Middle frontal gyrus (tissue), 1 donor: ENCODE data around the gene PDE6C.

Source experiments
- DNase-seq: peaks from one replicate; pipeline ENCODE4 v3.0.0-alpha.2; 2015; ENCODE audit warnings: low spot score; ENCODE audit errors: extremely low spot score

The PDE6C gene

GRCh38 chr10:93612311-93612710 lies at the start of gene PDE6C:
Gene PDE6C (plus strand): TSS chr10:93612537. CDS start chr10:93612726, 189 bp downstream.
- DNase-seq = no peak

GRCh38 chr10:93565446-93565845 lies 46.9 kb upstream of the PDE6C start:
- DNase-seq = no peak

GRCh38 chr10:93566435-93567276 lies 45.7 kb upstream of the PDE6C start, which contains the start of gene FFAR4:
Gene FFAR4 (plus strand): TSS chr10:93566665. CDS start chr10:93566721, 56 bp downstream.
- no peak for DNase-seq

- no peak for DNase-seq
These were observed 44.8 kb upstream of the PDE6C start for GRCh38 chr10:93567277-93568104.

- DNase-seq = no peak
These were observed 44.3 kb upstream of the PDE6C start for GRCh38 chr10:93568105-93568390.

GRCh38 chr10:93570383-93570782 lies 42.0 kb upstream of the PDE6C start:
- DNase-seq = no peak

GRCh38 chr10:93572606-93573005 lies 39.7 kb upstream of the PDE6C start:
- no peak for DNase-seq

GRCh38 chr10:93573051-93573909 lies 39.1 kb upstream of the PDE6C start:
- no peak for DNase-seq

- no peak for DNase-seq
These were observed 38.4 kb upstream of the PDE6C start for GRCh38 chr10:93573924-93574323.

- DNase-seq = no peak
These were observed 35.4 kb upstream of the PDE6C start for GRCh38 chr10:93576888-93577287.

GRCh38 chr10:93577565-93577964 lies 34.8 kb upstream of the PDE6C start:
- DNase-seq = no peak

GRCh38 chr10:93579089-93579488 lies 33.2 kb upstream of the PDE6C start:
- DNase-seq = no peak

- no peak for DNase-seq
These were observed 32.2 kb upstream of the PDE6C start for GRCh38 chr10:93579985-93580711.

- DNase-seq = no peak
These were observed 31.5 kb upstream of the PDE6C start for GRCh38 chr10:93580828-93581227.

- no peak for DNase-seq
These were observed 27.9 kb upstream of the PDE6C start for GRCh38 chr10:93584445-93584844.

GRCh38 chr10:93589648-93590562 lies 22.4 kb upstream of the PDE6C start:
- no peak for DNase-seq

- DNase-seq = no peak
These were observed 21.7 kb upstream of the PDE6C start for GRCh38 chr10:93590638-93591037.

GRCh38 chr10:93591065-93591808 lies 21.1 kb upstream of the PDE6C start:
- DNase-seq = no peak

GRCh38 chr10:93593254-93593653 lies 19.1 kb upstream of the PDE6C start:
- DNase-seq = no peak
